Middle frontal gyrus (tissue), 1 donor: ENCODE results near the gene GLG1.

Source experiments
- DNase-seq: peaks from one replicate; pipeline ENCODE4 v3.0.0-alpha.2; 2015; ENCODE audit warnings: low spot score; ENCODE audit errors: extremely low spot score

GLG1 gene

GRCh38 chr16:74480150-74481029, 126.5 kb downstream of the GLG1 start:
- no peak for DNase-seq

- DNase-seq: no peak
Measured at GRCh38 chr16:74477226-74477625, 129.7 kb downstream of the GLG1 start.

GRCh38 chr16:74474416-74474815, 132.5 kb downstream of the GLG1 start:
- no peak for DNase-seq

- DNase-seq: no peak
Measured at GRCh38 chr16:74472540-74472939, 134.4 kb downstream of the GLG1 start.

- DNase-seq: no peak
Measured at GRCh38 chr16:74472010-74472409, 134.9 kb downstream of the GLG1 start.

- DNase-seq: no peak
Measured at GRCh38 chr16:74469946-74470478, 136.9 kb downstream of the GLG1 start.

- no peak for DNase-seq
Measured at GRCh38 chr16:74468807-74469525, 137.9 kb downstream of the GLG1 start.

GRCh38 chr16:74466872-74467271, 140.0 kb downstream of the GLG1 start:
- DNase-seq: no peak

GRCh38 chr16:74465851-74466685, 140.8 kb downstream of the GLG1 start:
- DNase-seq: no peak

GRCh38 chr16:74465281-74465680, 141.6 kb downstream of the GLG1 start:
- no peak for DNase-seq

GRCh38 chr16:74463888-74464287, 143.0 kb downstream of the GLG1 start:
- no peak for DNase-seq

- no peak for DNase-seq
Measured at GRCh38 chr16:74462361-74462760, 144.6 kb downstream of the GLG1 start.

- DNase-seq: no peak
Measured at GRCh38 chr16:74461826-74462225, 145.1 kb downstream of the GLG1 start.

GRCh38 chr16:74460542-74460941, 146.4 kb downstream of the GLG1 start:
- no peak for DNase-seq

GRCh38 chr16:74456290-74456625, 150.7 kb downstream of the GLG1 start:
- no peak for DNase-seq

- DNase-seq: no peak
Measured at GRCh38 chr16:74455619-74456289, 151.2 kb downstream of the GLG1 start.

- DNase-seq: no peak
Measured at GRCh38 chr16:74455213-74455612, 151.7 kb downstream of the GLG1 start.

GRCh38 chr16:74451951-74452758, 154.8 kb downstream of the GLG1 start:
- no peak for DNase-seq

- DNase-seq: no peak
Measured at GRCh38 chr16:74450967-74451760, 155.8 kb downstream of the GLG1 start.
